WTC11 (cell line): Measurements from ENCODE around the gene CACNA1D. TPM values are rescaled to one million over a fixed set of nuclear protein-coding genes. Genes with fewer than 3 reads are reported as not detected.

Source experiments
- ATAC-seq: fragments of 200-7000 bp; cut with Tn5 transposase; 2 replicates; pipeline ENCODE4 v1.10.0; 2021; ENCODE audit warnings: mild to moderate bottlenecking, moderate library complexity
- CTCF ChIA-PET: fragments of 300-600 bp; sonication (Branson Sonifier 250); formaldehyde crosslinking; loops from one replicate; lab custom pipeline; 2021; ENCODE audit warnings: antibody characterized with exemption; lab: Charles Lee
- POLR2A ChIA-PET: fragments of 350-600 bp; sonication (Branson Sonifier 250); formaldehyde crosslinking; loops from one replicate; lab custom pipeline; 2021; ENCODE audit warnings: antibody characterized with exemption; lab: Charles Lee
- DNase-seq: peaks from one replicate; pipeline ENCODE4 v3.0.0; 2021; ENCODE audit warnings: low spot score
- H3K27ac Mint-ChIP-seq: 2 replicates; pipeline ENCODE4 v1.8.0; 2021; ENCODE audit warnings: mixed read lengths
- H3K27me3 Mint-ChIP-seq: 2 replicates; pipeline ENCODE4 v1.8.0; 2021; ENCODE audit warnings: low read depth, mild to moderate bottlenecking, moderate library complexity, mixed read lengths
- H3K36me3 Mint-ChIP-seq: 2 replicates; pipeline ENCODE4 v1.8.0; 2021; ENCODE audit warnings: mixed read lengths
- H3K4me1 Mint-ChIP-seq: 2 replicates; pipeline ENCODE4 v1.8.0; 2022; ENCODE audit warnings: mixed read lengths
- H3K4me3 Mint-ChIP-seq: 2 replicates; pipeline ENCODE4 v1.8.0; 2021; ENCODE audit warnings: mild to moderate bottlenecking, moderate library complexity, mixed read lengths
- H3K9me3 Mint-ChIP-seq: 2 replicates; pipeline ENCODE4 v1.8.0; 2021; ENCODE audit warnings: mixed read lengths
- E2F1 ChIP-seq: sonication (generic); formaldehyde crosslinking; IDR thresholded peaks from 2 replicates; pipeline ENCODE4 v1.8.0; 2022; ENCODE audit warnings: mild to moderate bottlenecking, missing genetic modification reagents
- EMX1 ChIP-seq: fragments of 250-450 bp; sonication (Bioruptor Pico); IDR thresholded peaks from 2 replicates; pipeline ENCODE4 v1.8.0; 2021; ENCODE audit warnings: mild to moderate bottlenecking
- FOXP1 ChIP-seq: sonication (generic); formaldehyde crosslinking; IDR thresholded peaks from 2 replicates; pipeline ENCODE4 v1.8.0; 2022; ENCODE audit warnings: missing genetic modification reagents, mild to moderate bottlenecking, moderate library complexity, borderline replicate concordance
- FOXP4 ChIP-seq: sonication (generic); formaldehyde crosslinking; IDR thresholded peaks from 2 replicates; pipeline ENCODE4 v1.8.0; 2022; ENCODE audit warnings: mild to moderate bottlenecking, missing genetic modification reagents
- GABPB1 ChIP-seq: sonication (generic); formaldehyde crosslinking; IDR thresholded peaks from 2 replicates; pipeline ENCODE4 v1.8.1; 2023; ENCODE audit warnings: mild to moderate bottlenecking, missing genetic modification reagents
- GRHL2 ChIP-seq: fragments of 250-450 bp; sonication (Bioruptor Pico); IDR thresholded peaks from 2 replicates; pipeline ENCODE4 v1.8.0; 2022; ENCODE audit warnings: mild to moderate bottlenecking, moderate library complexity; ENCODE audit not compliant: insufficient replicate concordance, severe bottlenecking
- JUN ChIP-seq: sonication (generic); formaldehyde crosslinking; IDR thresholded peaks from 2 replicates; pipeline ENCODE4 v1.8.0; 2023; ENCODE audit warnings: mild to moderate bottlenecking, missing genetic modification reagents
- SOX15 ChIP-seq: fragments of 250-450 bp; sonication (Bioruptor Pico); IDR thresholded peaks from 2 replicates; pipeline ENCODE4 v1.9.0; 2021; ENCODE audit warnings: mild to moderate bottlenecking
- TCF7 ChIP-seq: sonication (generic); formaldehyde crosslinking; IDR thresholded peaks from 2 replicates; pipeline ENCODE4 v1.8.0; 2022; ENCODE audit warnings: mild to moderate bottlenecking, low read depth, missing genetic modification reagents, moderate library complexity
- USF1 ChIP-seq: sonication (generic); formaldehyde crosslinking; IDR thresholded peaks from 2 replicates; pipeline ENCODE4 v1.8.0; 2022; ENCODE audit warnings: mild to moderate bottlenecking, missing genetic modification reagents
- ZNF263 ChIP-seq: sonication (generic); formaldehyde crosslinking; IDR thresholded peaks from 2 replicates; pipeline ENCODE4 v1.8.1; 2022; ENCODE audit warnings: low read depth, mild to moderate bottlenecking, moderate library complexity, missing genetic modification reagents
- ZNF396 ChIP-seq: fragments of 250-450 bp; sonication (Bioruptor Pico); IDR thresholded peaks from 2 replicates; pipeline ENCODE4 v1.8.0; 2021; ENCODE audit warnings: mild to moderate bottlenecking, moderate library complexity, borderline replicate concordance
- ZNF416 ChIP-seq: fragments of 250-450 bp; sonication (Bioruptor Pico); IDR thresholded peaks from 2 replicates; pipeline ENCODE4 v1.9.0; 2021; ENCODE audit warnings: mild to moderate bottlenecking, inconsistent platforms
- ZNF423 ChIP-seq: fragments of 250-450 bp; sonication (Bioruptor Pico); IDR thresholded peaks from 2 replicates; pipeline ENCODE4 v2.1.2; 2022; ENCODE audit warnings: mild to moderate bottlenecking, moderate library complexity
- total RNA-seq: library from RNA; stranded (reverse); gene quantifications from 3 replicates; pipeline ENCODE4 v1.2.3, GENCODE V29; 2021
- TF ChIP-seq, protein P1 (sequence below): sonication (generic); formaldehyde crosslinking; IDR thresholded peaks from 2 replicates; pipeline ENCODE4 v1.8.1; 2023; ENCODE audit warnings: mild to moderate bottlenecking, missing genetic modification reagents, moderate library complexity
- TF ChIP-seq, protein P2 (sequence below): fragments of 250-450 bp; sonication (Bioruptor Pico); IDR thresholded peaks from 2 replicates; pipeline ENCODE4 v1.9.0; 2021; ENCODE audit warnings: moderate library complexity, mild to moderate bottlenecking, inconsistent platforms, borderline replicate concordance
- TF ChIP-seq, protein P3 (sequence below): sonication (generic); formaldehyde crosslinking; IDR thresholded peaks from 2 replicates; pipeline ENCODE4 v1.8.0; 2023; ENCODE audit warnings: missing genetic modification reagents
- TF ChIP-seq, protein P4 (sequence below): fragments of 250-450 bp; sonication (Bioruptor Pico); IDR thresholded peaks from 2 replicates; pipeline ENCODE4 v2.1.2; 2022; ENCODE audit warnings: mild to moderate bottlenecking, moderate library complexity
- TF ChIP-seq, protein P5 (sequence below): fragments of 250-450 bp; sonication (Bioruptor Pico); IDR thresholded peaks from 2 replicates; pipeline ENCODE4 v1.9.0; 2021; ENCODE audit warnings: mild to moderate bottlenecking, borderline replicate concordance
- TF ChIP-seq, protein P6 (sequence below): sonication (generic); formaldehyde crosslinking; IDR thresholded peaks from 2 replicates; pipeline ENCODE4 v1.8.0; 2023; ENCODE audit warnings: mild to moderate bottlenecking, missing genetic modification reagents

The CACNA1D gene
- total RNA-seq, 1 experiment from 2014 or later = 2.3 TPM

DNA sequence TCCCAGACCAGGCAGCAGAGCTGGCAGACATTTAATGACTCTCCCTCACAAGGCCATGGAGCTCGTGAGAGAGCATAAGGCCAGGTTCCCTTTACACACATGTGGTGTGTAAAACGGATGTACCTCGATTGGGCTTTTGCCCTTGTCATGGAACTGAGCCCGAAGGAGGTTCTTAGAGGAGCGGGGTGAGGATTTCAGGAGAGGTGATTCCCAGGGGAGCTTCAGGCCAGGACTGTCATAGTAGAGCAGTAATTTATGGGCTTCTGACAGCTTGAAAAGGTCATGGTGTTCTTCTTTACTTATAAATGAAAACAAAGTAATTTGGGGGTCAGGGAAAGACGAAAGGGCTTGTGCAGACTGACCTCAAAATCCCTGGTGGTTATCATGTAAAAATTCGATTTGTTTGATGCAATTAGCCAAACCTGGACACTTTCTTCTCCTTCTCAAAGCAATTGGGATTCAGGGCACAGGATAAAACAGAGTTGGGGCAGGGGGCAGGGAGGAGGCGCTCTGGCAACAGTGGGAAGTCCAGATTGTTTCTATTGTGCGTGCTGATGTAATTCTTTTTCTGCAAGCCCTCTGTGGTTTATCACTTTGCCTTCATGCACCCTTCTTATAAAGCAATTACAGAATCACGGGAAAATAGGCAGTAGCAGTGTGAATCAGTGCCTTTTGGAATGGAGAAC is 51.0 kb downstream of the CACNA1D start:
- H3K36me3 Mint-ChIP-seq = no peaks in the 10 kb centered on the region
- no peaks in the 10 kb centered on the region for H3K27me3 Mint-ChIP-seq
- ATAC-seq (no peak), DNase-seq (no peak)
- TF ChIP-seq, protein P1, sequence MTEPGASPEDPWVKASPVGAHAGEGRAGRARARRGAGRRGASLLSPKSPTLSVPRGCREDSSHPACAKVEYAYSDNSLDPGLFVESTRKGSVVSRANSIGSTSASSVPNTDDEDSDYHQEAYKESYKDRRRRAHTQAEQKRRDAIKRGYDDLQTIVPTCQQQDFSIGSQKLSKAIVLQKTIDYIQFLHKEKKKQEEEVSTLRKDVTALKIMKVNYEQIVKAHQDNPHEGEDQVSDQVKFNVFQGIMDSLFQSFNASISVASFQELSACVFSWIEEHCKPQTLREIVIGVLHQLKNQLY (CRISPR knock-in tag) = no peak
- TF ChIP-seq, protein P2, sequence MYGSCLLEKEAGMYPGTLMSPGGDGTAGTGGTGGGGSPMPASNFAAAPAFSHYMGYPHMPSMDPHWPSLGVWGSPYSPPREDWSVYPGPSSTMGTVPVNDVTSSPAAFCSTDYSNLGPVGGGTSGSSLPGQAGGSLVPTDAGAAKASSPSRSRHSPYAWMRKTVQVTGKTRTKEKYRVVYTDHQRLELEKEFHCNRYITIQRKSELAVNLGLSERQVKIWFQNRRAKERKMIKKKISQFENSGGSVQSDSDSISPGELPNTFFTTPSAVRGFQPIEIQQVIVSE (CRISPR knock-in tag) = no peak
- TF ChIP-seq, protein P3, sequence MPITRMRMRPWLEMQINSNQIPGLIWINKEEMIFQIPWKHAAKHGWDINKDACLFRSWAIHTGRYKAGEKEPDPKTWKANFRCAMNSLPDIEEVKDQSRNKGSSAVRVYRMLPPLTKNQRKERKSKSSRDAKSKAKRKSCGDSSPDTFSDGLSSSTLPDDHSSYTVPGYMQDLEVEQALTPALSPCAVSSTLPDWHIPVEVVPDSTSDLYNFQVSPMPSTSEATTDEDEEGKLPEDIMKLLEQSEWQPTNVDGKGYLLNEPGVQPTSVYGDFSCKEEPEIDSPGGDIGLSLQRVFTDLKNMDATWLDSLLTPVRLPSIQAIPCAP (CRISPR knock-in tag) = no peak
- no peak for TF ChIP-seq ZNF263 (CRISPR knock-in tag)
- no peak for TF ChIP-seq ZNF416 (CRISPR knock-in tag)
- TF ChIP-seq, protein P4, sequence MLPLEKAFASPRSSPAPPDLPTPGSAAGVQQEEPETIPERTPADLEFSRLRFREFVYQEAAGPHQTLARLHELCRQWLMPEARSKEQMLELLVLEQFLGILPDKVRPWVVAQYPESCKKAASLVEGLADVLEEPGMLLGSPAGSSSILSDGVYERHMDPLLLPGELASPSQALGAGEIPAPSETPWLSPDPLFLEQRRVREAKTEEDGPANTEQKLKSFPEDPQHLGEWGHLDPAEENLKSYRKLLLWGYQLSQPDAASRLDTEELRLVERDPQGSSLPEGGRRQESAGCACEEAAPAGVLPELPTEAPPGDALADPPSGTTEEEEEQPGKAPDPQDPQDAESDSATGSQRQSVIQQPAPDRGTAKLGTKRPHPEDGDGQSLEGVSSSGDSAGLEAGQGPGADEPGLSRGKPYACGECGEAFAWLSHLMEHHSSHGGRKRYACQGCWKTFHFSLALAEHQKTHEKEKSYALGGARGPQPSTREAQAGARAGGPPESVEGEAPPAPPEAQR (CRISPR knock-in tag) = no peak
- TF ChIP-seq GRHL2 (CRISPR knock-in tag) = no peak
- no peak for TF ChIP-seq FOXP4 (CRISPR knock-in tag)
- TF ChIP-seq GABPB1 (CRISPR knock-in tag) = no peak
- TF ChIP-seq, protein P5, sequence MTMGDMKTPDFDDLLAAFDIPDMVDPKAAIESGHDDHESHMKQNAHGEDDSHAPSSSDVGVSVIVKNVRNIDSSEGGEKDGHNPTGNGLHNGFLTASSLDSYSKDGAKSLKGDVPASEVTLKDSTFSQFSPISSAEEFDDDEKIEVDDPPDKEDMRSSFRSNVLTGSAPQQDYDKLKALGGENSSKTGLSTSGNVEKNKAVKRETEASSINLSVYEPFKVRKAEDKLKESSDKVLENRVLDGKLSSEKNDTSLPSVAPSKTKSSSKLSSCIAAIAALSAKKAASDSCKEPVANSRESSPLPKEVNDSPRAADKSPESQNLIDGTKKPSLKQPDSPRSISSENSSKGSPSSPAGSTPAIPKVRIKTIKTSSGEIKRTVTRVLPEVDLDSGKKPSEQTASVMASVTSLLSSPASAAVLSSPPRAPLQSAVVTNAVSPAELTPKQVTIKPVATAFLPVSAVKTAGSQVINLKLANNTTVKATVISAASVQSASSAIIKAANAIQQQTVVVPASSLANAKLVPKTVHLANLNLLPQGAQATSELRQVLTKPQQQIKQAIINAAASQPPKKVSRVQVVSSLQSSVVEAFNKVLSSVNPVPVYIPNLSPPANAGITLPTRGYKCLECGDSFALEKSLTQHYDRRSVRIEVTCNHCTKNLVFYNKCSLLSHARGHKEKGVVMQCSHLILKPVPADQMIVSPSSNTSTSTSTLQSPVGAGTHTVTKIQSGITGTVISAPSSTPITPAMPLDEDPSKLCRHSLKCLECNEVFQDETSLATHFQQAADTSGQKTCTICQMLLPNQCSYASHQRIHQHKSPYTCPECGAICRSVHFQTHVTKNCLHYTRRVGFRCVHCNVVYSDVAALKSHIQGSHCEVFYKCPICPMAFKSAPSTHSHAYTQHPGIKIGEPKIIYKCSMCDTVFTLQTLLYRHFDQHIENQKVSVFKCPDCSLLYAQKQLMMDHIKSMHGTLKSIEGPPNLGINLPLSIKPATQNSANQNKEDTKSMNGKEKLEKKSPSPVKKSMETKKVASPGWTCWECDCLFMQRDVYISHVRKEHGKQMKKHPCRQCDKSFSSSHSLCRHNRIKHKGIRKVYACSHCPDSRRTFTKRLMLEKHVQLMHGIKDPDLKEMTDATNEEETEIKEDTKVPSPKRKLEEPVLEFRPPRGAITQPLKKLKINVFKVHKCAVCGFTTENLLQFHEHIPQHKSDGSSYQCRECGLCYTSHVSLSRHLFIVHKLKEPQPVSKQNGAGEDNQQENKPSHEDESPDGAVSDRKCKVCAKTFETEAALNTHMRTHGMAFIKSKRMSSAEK (CRISPR knock-in tag) = no peak
- TF ChIP-seq ZNF423 = no peak
- TF ChIP-seq, protein P6, sequence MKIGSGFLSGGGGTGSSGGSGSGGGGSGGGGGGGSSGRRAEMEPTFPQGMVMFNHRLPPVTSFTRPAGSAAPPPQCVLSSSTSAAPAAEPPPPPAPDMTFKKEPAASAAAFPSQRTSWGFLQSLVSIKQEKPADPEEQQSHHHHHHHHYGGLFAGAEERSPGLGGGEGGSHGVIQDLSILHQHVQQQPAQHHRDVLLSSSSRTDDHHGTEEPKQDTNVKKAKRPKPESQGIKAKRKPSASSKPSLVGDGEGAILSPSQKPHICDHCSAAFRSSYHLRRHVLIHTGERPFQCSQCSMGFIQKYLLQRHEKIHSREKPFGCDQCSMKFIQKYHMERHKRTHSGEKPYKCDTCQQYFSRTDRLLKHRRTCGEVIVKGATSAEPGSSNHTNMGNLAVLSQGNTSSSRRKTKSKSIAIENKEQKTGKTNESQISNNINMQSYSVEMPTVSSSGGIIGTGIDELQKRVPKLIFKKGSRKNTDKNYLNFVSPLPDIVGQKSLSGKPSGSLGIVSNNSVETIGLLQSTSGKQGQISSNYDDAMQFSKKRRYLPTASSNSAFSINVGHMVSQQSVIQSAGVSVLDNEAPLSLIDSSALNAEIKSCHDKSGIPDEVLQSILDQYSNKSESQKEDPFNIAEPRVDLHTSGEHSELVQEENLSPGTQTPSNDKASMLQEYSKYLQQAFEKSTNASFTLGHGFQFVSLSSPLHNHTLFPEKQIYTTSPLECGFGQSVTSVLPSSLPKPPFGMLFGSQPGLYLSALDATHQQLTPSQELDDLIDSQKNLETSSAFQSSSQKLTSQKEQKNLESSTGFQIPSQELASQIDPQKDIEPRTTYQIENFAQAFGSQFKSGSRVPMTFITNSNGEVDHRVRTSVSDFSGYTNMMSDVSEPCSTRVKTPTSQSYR (CRISPR knock-in tag) = no peak
- no peak for TF ChIP-seq EMX1 (CRISPR knock-in tag)
- no peak for TF ChIP-seq ZNF396 (CRISPR knock-in tag)
- TF ChIP-seq SOX15 = no peak
- TF ChIP-seq TCF7 (CRISPR knock-in tag) = no peak
- TF ChIP-seq FOXP1 (CRISPR knock-in tag) = no peak
- TF ChIP-seq USF1 = no peak
- TF ChIP-seq E2F1 (CRISPR knock-in tag) = no peak
- TF ChIP-seq JUN (CRISPR knock-in tag) = no peak
- no peak overlapping the region for H3K4me3 Mint-ChIP-seq
- no peaks in the 10 kb centered on the region for H3K9me3 Mint-ChIP-seq
- H3K4me1 Mint-ChIP-seq = peaks cover 3% of the 10 kb centered on the region; the same call in 1 of the 2 replicates
- no peak overlapping the region for H3K27ac Mint-ChIP-seq
- ChIA-PET CTCF (interaction anchor here (0.6 to 1.2 kb wide), 2 partner anchors 14 to 52 kb away, joined by 3 read pairs; no protein-coding TSS in a partner anchor), POLR2A (no interaction called here)
